K562 (cell line): ENCODE data around the gene TRMT2A. TPM values are rescaled to one million over a fixed set of nuclear protein-coding genes. Genes with fewer than 3 reads are reported as not detected.
A peak's percentile ranks its signal among the peaks of the same experiment; 100 is the strongest.

Experiments
- ATF1 ChIP-seq, 2 experiments: fragments of 450-650 bp in 1 of 2; IDR thresholded peaks; 2 replicates each; pipeline ENCODE4 v1.6.1; 2016; ENCODE audit warnings: missing compliant biosample characterization in 1 of 2, missing genetic modification characterization in 1 of 2
- EHMT2 ChIP-seq: fragments of 450-650 bp; IDR thresholded peaks from 2 replicates; pipeline ENCODE4 v1.6.1; 2018; ENCODE audit warnings: antibody characterized with exemption
- MCM5 ChIP-seq: fragments of 450-650 bp; IDR thresholded peaks from 2 replicates; pipeline ENCODE4 v1.6.1; 2016; ENCODE audit warnings: low read depth
- POLR2B ChIP-seq: fragments of 450-650 bp; IDR thresholded peaks from 2 replicates; pipeline ENCODE4 v1.6.1; 2018; ENCODE audit warnings: low read depth; ENCODE audit not compliant: partially characterized antibody
- SAFB ChIP-seq: fragments of 200-400 bp; formaldehyde crosslinking; IDR thresholded peaks from 2 replicates; pipeline ENCODE4 v1.6.1; 2017; ENCODE audit warnings: low read depth, low read length, borderline replicate concordance
- polyA plus RNA-seq, 8 experiments: library from polyadenylated mRNA; depleted of rRNA in 4 of 8; stranded (reverse) in 5 of 8; unstranded in 3 of 8; fragments of >200 nt; fragmentation: Nextera tagmentation in 2 of 8; fragmentation: Illumina TruSeq in 1 of 8; extraction: Ambion mirVana in 2 of 8; extraction: Trizol in 1 of 8; gene quantifications; 2 replicates each; pipeline versions ENCODE4 v1.2.1 to v1.2.3, GENCODE V29; 2011 to 2014; ENCODE audit warnings: inconsistent platforms in 1 of 8, missing spikeins in 1 of 8
- total RNA-seq, 7 experiments: library from RNA; depleted of rRNA in 6 of 7; stranded (reverse); fragments of >200 nt in 6 of 7; fragmentation: Illumina TruSeq in 2 of 7; extraction: Trizol in 2 of 7; gene quantifications; 2 replicates each; pipeline versions ENCODE4 v1.2.1 to v1.2.3, GENCODE V29; 2011 to 2021; ENCODE audit warnings: low replicate concordance in 1 of 7
- TF ChIP-seq, protein P1 (sequence below): sonication (generic); formaldehyde crosslinking; IDR thresholded peaks from 2 replicates; pipeline ENCODE4 v1.8.1; 2023; ENCODE audit warnings: mild to moderate bottlenecking, missing genetic modification reagents
- TF ChIP-seq, protein P2 (sequence below): fragments of 150-350 bp; IDR thresholded peaks from 2 replicates; pipeline ENCODE4 v1.6.1; 2014; ENCODE audit warnings: low read depth, mild to moderate bottlenecking, low read length, borderline replicate concordance

TRMT2A gene
- total and polyA plus RNA-seq, 9 of the 15 experiments (the other 6 are each of a cell fraction or from before 2014, with no cell fraction given) = 1.6 to 265 (median 140) TPM

DNA sequence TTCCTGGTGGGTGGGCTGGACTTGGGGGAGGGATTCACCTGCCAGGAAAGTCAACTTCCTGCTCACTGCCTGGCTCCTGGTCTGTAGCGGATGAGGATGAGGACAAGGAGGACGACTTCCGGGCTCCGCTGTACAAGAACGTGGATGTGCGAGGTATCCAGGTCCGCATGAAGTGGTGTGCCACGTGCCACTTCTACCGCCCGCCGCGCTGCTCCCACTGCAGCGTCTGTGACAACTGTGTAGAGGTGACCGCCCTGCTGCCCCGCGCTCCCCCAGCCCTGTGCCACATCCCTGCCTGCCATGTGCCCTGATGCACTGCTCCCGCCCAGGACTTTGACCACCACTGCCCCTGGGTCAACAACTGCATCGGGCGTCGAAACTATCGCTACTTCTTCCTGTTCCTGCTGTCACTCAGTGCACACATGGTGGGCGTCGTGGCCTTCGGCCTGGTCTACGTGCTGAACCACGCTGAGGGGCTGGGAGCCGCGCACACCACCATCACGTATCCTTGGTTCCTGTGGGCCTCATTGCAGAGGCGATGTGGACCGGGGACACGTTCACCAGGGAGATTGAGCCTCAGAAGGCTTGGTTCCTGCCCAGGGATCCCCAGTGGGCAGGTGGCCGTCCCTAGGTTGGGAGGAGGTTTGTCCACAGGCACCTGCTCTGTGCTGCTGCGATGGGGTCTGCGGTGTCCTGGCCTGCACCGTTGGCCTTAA, 22.5 kb upstream of the TRMT2A start (continued):
- TF ChIP-seq, protein P1, sequence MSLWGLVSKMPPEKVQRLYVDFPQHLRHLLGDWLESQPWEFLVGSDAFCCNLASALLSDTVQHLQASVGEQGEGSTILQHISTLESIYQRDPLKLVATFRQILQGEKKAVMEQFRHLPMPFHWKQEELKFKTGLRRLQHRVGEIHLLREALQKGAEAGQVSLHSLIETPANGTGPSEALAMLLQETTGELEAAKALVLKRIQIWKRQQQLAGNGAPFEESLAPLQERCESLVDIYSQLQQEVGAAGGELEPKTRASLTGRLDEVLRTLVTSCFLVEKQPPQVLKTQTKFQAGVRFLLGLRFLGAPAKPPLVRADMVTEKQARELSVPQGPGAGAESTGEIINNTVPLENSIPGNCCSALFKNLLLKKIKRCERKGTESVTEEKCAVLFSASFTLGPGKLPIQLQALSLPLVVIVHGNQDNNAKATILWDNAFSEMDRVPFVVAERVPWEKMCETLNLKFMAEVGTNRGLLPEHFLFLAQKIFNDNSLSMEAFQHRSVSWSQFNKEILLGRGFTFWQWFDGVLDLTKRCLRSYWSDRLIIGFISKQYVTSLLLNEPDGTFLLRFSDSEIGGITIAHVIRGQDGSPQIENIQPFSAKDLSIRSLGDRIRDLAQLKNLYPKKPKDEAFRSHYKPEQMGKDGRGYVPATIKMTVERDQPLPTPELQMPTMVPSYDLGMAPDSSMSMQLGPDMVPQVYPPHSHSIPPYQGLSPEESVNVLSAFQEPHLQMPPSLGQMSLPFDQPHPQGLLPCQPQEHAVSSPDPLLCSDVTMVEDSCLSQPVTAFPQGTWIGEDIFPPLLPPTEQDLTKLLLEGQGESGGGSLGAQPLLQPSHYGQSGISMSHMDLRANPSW (CRISPR knock-in tag) = peak; percentile 48; the same call in 1 of the 2 replicates
- TF ChIP-seq POLR2B (no peak), ATF1 (CRISPR knock-in tag; IDR thresholded peaks at IDR 0.05) (0 out of 2 replicates have a peak, but pooled peaks have one; percentile 24), ATF1 (tag; IDR thresholded peaks at IDR 0.05) (no peak), SAFB (peak; percentile 22; the same call in 1 of the 2 replicates), EHMT2 (no peak), MCM5 (no peak)
- TF ChIP-seq, protein P2, sequence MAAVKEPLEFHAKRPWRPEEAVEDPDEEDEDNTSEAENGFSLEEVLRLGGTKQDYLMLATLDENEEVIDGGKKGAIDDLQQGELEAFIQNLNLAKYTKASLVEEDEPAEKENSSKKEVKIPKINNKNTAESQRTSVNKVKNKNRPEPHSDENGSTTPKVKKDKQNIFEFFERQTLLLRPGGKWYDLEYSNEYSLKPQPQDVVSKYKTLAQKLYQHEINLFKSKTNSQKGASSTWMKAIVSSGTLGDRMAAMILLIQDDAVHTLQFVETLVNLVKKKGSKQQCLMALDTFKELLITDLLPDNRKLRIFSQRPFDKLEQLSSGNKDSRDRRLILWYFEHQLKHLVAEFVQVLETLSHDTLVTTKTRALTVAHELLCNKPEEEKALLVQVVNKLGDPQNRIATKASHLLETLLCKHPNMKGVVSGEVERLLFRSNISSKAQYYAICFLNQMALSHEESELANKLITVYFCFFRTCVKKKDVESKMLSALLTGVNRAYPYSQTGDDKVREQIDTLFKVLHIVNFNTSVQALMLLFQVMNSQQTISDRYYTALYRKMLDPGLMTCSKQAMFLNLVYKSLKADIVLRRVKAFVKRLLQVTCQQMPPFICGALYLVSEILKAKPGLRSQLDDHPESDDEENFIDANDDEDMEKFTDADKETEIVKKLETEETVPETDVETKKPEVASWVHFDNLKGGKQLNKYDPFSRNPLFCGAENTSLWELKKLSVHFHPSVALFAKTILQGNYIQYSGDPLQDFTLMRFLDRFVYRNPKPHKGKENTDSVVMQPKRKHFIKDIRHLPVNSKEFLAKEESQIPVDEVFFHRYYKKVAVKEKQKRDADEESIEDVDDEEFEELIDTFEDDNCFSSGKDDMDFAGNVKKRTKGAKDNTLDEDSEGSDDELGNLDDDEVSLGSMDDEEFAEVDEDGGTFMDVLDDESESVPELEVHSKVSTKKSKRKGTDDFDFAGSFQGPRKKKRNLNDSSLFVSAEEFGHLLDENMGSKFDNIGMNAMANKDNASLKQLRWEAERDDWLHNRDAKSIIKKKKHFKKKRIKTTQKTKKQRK = no peak
